ENCODE data around the gene PLCH2.

Gene PLCH2

GRCh38 chr1:2479186-2479585 is 3.1 kb downstream of the PLCH2 start:
- no peak for DNase-seq

DNA sequence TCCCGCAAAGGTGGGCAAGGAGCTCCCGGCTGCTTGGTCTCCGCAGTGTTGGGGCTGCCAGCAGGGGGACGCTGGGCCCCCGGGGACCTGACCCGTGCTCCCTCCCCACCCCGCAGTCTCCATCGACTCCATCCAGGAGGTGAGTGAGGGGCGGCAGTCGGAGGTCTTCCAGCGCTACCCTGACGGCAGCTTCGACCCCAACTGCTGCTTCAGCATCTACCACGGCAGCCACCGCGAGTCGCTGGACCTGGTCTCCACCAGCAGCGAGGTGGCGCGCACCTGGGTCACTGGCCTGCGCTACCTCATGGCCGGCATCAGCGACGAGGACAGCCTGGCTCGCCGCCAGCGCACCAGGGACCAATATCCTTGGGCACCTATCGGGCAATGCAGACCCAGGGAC is 3.5 kb downstream of the PLCH2 start:
- DNase-seq = no peak

DNA sequence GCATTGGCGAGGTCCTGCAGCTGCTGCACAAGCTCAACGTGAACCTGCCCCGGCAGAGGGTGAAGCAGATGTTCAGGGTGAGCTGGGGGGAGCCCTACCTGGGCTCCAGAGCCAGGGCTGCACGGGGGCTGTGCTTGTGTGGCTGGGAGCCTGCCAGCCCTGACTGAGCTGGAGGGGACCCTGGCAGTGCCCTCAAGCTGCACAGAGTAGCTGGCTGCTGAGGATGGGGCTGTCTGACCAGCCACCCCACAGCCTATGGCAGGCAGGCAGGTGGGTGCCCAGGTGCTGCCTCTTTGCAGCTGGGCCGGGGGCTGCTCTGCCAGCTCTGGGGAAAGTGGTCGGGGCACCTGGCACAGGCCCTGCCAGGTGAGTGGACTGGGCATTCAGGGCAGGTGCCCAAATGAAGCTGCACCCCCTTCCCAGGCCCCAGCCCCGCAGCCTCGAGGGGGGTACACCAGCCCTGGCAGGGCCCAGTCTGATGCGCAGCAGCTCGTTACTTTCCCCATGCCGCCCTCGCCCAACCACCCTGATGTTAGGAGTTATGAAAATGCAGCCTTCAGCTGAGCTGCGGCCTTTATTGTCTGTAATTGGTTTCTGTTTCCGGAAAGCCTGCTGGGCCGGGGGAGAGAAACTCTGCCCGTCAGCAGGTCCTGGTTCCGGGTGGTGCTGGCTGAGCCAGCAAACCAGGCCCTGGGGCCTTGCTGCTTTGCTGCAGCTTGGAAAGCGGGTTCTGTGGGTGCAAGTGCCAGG is 4.3 kb downstream of the PLCH2 start:
- no peak for DNase-seq

DNA sequence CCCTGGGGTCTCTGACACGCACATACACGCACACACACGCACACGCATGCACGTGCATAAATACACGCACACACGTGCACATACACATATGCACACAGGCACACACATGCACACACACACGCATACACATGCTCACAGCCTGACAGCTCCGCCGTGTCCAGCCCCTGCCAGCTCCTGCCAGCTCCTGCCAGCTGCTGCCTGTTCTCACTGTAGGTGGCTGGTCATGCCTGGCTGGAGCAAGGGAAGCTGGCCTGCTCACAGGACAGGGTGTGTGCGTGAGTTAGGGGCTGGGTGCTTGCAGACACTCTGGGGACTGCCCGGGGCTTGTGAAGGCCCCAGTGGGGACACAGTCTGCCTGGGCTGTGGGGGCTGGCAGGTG is 4.9 kb downstream of the PLCH2 start:
- DNase-seq = no peak

GRCh38 chr1:2481885-2482284 is 5.8 kb downstream of the PLCH2 start:
- DNase-seq = no peak

- DNase-seq = no peak
These were observed 6.5 kb downstream of the PLCH2 start for GRCh38 chr1:2482588-2482987.

GRCh38 chr1:2483026-2483425 is 6.9 kb downstream of the PLCH2 start:
- no peak for DNase-seq

GRCh38 chr1:2483970-2484369 is 7.9 kb downstream of the PLCH2 start:
- no peak for DNase-seq

GRCh38 chr1:2486041-2486440 is 10.0 kb downstream of the PLCH2 start:
- DNase-seq = no peak

DNA sequence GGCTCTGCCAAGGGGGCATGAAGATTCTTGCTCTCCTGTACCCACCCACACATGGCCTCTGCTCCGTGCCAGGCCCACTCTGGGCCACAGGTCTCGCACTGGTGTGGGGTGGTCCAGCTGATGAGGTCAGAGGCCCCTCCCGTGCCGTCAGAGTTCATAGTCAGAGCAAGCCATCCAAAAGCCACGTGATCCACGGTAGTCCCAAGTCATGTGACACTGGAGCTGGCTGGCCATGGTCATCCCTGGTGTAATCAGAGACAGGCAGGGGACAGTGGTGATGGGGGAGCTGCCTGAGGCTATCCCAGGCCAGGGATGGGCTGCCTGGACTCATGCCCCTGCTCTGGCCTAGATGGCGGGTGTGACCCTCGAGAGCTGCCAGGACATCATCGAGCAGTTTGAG is 10.5 kb downstream of the PLCH2 start:
- no peak for DNase-seq

DNA sequence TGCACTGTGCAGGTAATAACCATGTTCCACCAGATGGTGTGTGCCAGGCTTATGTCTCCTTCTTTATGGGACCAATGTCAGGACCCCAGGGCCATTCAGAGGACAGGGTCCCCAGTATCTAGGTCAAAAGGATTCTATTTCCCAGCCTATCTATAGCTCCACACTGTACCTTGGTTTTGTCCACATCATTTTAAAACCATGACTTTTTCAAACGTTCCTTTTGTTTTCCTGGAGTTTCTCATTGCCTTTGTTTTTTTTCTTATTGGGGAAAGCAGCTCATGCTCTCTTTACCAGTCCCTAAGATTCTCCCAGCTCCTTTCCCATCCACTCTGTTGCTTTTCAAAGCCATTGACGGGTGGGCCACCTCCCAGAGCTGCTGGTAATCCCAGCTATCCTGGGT is 12.6 kb downstream of the PLCH2 start:
- no peak for DNase-seq

GRCh38 chr1:2489615-2490014 is 13.5 kb downstream of the PLCH2 start:
- DNase-seq = no peak

- DNase-seq = no peak
These were observed 16.0 kb downstream of the PLCH2 start for GRCh38 chr1:2492091-2492490.

DNA sequence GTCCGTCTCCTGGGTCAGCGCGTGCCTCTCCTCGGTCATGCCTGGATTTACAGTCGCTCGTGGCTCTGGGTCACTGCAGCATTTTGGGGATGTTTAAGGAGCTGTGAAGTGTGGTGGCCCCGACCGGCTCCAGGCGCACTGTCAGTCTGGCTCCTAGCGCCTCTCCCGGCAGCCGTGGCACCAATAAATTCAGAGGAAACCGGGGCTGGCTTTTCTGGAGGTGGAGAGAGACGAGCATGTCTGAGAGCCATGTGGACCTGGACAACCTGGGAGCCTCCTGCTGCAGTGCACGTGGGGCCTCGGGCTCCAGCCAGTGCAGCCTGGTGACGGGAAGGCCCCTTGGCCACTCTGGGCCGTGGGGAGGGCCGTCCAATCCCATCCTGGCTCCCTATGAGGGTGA is 17.1 kb downstream of the PLCH2 start:
- DNase-seq = no peak

DNA sequence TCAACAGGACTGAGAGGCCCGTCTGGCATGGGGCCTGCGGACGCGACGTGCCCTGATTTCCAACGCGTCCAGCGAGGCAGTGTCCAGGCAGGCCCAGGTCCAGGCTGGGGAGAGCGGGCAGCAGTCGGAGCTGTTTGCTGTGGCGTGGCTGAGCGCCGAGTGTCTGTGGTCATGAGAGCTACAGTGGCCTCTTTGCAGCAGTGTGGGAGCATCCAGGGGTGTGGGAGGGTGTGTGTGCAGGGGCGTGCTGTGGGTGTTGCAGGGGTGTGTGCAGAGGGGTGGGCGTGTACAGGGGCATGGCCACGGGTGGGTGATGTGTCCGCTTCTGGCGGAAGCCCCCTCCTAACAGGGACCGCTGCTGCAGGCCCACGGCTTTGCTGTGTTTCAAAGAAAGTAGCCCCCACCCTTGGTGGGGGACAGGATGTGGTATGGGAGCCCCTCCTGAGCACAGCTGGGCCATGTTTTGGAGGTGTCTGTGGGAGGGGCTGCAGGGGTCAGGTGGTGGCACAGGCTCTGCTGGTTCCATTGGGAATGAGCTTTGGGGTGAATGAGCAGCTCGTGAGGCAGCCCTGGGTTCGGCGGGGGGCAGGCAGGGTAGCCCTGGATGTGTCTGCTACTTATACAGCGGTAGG is 17.7 kb downstream of the PLCH2 start:
- DNase-seq = no peak

GRCh38 chr1:2494323-2494693 is 18.2 kb downstream of the PLCH2 start:
- no peak for DNase-seq

DNA sequence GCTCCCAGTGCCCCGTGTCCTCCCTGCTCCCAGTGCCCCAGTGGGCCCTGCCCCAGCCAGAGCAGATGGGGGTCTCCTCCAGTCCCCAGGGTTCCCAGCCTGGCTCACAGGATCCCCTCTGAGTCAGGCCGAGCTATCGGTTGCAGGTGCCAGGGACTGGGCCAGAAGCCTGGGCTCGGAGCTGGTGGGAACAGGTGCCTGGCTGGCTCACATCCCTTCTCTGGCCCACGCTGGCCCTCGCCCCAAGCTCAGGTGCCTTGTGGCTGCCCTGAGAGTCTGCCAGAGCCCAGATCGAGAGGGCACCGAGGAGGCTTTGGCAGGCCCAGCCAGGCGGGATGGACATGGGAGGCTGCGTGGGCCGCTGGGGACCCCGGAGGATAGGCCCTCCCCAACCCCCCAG is 18.9 kb downstream of the PLCH2 start:
- no peak for DNase-seq

- no peak for DNase-seq
These were observed 19.5 kb downstream of the PLCH2 start for GRCh38 chr1:2495546-2495945.

GRCh38 chr1:2496087-2496622 is 20.1 kb downstream of the PLCH2 start:
- peak; percentile 22 for DNase-seq

- DNase-seq = no peak
These were observed 20.7 kb downstream of the PLCH2 start for GRCh38 chr1:2496746-2497145.

- no peak for DNase-seq
These were observed 21.8 kb downstream of the PLCH2 start for GRCh38 chr1:2497891-2498290.

GRCh38 chr1:2498648-2499047 is 22.6 kb downstream of the PLCH2 start:
- no peak for DNase-seq

GRCh38 chr1:2499260-2499659 is 23.2 kb downstream of the PLCH2 start:
- DNase-seq = no peak

DNA sequence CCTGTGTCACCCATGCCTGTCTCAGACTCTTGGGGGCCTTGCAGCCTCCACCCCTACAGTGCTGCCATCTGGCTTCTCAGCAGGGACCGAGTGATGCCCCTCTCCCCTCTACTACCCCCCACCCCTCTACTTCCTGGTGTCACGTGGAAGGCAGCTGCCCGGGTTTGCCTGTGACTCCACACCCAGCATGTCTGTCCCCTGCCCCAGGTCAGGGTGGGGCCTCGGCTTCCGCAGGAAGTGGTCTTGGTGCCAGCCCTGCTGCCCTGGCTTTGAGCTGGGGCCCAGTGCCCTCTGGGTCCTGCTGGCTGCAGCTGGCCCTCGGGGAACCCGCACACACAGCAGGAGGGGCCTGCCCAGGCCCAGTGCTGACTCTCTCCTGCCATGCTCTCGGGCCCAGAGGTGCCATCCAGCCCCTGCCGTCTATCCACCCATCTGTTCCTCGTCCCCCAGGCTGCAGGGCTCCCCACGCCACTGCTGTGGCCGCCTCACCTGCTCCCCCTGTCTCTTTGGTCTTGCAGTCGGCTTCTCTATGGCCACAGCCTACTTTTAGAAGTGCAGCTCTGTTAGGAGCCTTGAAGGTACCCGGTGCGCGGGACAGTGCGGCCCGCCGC is 24.0 kb downstream of the PLCH2 start:
- peak; percentile 27 for DNase-seq

All from CD4-positive, alpha-beta T cell treated with Interleukin-6 for 4 hours (primary cell).